K562 (cell line): ENCODE measurements around the gene NRXN2. TPM values are rescaled to one million over a fixed set of nuclear protein-coding genes. Genes with fewer than 3 reads are reported as not detected.

Experiments used
- HDAC1 ChIP-seq, 2 experiments: fragments of 450-650 bp; IDR thresholded peaks; 2 replicates each; pipeline ENCODE4 v1.6.1; 2016 to 2017; ENCODE audit warnings: inconsistent platforms in 1 of 2, mild to moderate bottlenecking in 1 of 2, moderate library complexity in 1 of 2
- PML ChIP-seq: IDR thresholded peaks from 2 replicates; pipeline ENCODE4 v1.6.1; 2012; ENCODE audit warnings: low read length, inconsistent platforms
- RCOR1 ChIP-seq, 2 experiments: IDR thresholded peaks; 2 replicates each; pipeline ENCODE4 v1.6.1; 2012; ENCODE audit warnings: low read depth in 2 of 2, low read length in 2 of 2, borderline replicate concordance in 1 of 2, improper control_type of control experiment in 1 of 2
- SMAD2 ChIP-seq: fragments of 150-350 bp; IDR thresholded peaks from 2 replicates; pipeline ENCODE4 v1.6.1; 2014; ENCODE audit warnings: low read depth, mild to moderate bottlenecking, low read length
- SMAD4 ChIP-seq: fragments of 250-450 bp; sonication (Bioruptor Pico); conservative IDR thresholded peaks from 2 replicates; pipeline ENCODE4 v1.8.0; 2021; ENCODE audit warnings: inconsistent platforms, mild to moderate bottlenecking, moderate library complexity
- STAG1 ChIP-seq: sonication (generic); formaldehyde crosslinking; IDR thresholded peaks from 2 replicates; pipeline ENCODE4 v1.5.0; 2020; ENCODE audit warnings: missing genetic modification reagents, borderline replicate concordance
- ZKSCAN3 ChIP-seq: fragments of 250-450 bp; sonication (Bioruptor Pico); IDR thresholded peaks from 2 replicates; pipeline ENCODE4 v1.4.0; 2020
- ZNF253 ChIP-seq: fragments of 250-450 bp; sonication (Bioruptor Pico); conservative IDR thresholded peaks from 2 replicates; pipeline ENCODE4 v1.6.1; 2021; ENCODE audit warnings: mild to moderate bottlenecking
- ZNF644 ChIP-seq: fragments of 200-800 bp; sonication (Bioruptor generic); IDR thresholded peaks from 2 replicates; pipeline ENCODE4 v1.6.1; 2016; ENCODE audit warnings: low read depth, missing genetic modification characterization, missing compliant biosample characterization
- polyA plus RNA-seq, 8 experiments: library from polyadenylated mRNA; depleted of rRNA in 4 of 8; stranded (reverse) in 5 of 8; unstranded in 3 of 8; fragments of >200 nt; fragmentation: Nextera tagmentation in 2 of 8; fragmentation: Illumina TruSeq in 1 of 8; extraction: Ambion mirVana in 2 of 8; extraction: Trizol in 1 of 8; gene quantifications; 2 replicates each; pipeline versions ENCODE4 v1.2.1 to v1.2.3, GENCODE V29; 2011 to 2014; ENCODE audit warnings: inconsistent platforms in 1 of 8, missing spikeins in 1 of 8
- total RNA-seq, 7 experiments: library from RNA; depleted of rRNA in 6 of 7; stranded (reverse); fragments of >200 nt in 6 of 7; fragmentation: Illumina TruSeq in 2 of 7; extraction: Trizol in 2 of 7; gene quantifications; 2 replicates each; pipeline versions ENCODE4 v1.2.1 to v1.2.3, GENCODE V29; 2011 to 2021; ENCODE audit warnings: low replicate concordance in 1 of 7
- TF ChIP-seq, protein P1 (sequence below): sonication (generic); formaldehyde crosslinking; IDR thresholded peaks from 2 replicates; pipeline ENCODE4 v1.8.0; 2022; ENCODE audit warnings: missing genetic modification reagents, mild to moderate bottlenecking, moderate library complexity, borderline replicate concordance
- TF ChIP-seq, protein P2 (sequence below): fragments of 250-450 bp; sonication (Bioruptor Pico); IDR thresholded peaks from 2 replicates; pipeline ENCODE4 v1.5.0; 2021; ENCODE audit warnings: mild to moderate bottlenecking, borderline replicate concordance
- TF ChIP-seq, protein P3 (sequence below), 2 experiments: fragments of 150-350 bp in 1 of 2; IDR thresholded peaks; 2 replicates each; pipeline ENCODE4 v1.6.1; 2012 to 2016; ENCODE audit warnings: low read depth in 2 of 2, low read length in 2 of 2, mild to moderate bottlenecking in 1 of 2, moderate library complexity in 1 of 2
- TF ChIP-seq, protein P4 (sequence below): fragments of 450-650 bp; IDR thresholded peaks from 2 replicates; pipeline ENCODE4 v1.6.1; 2016
- TF ChIP-seq, protein P5 (sequence below): fragments of 200-800 bp; sonication (Bioruptor generic); IDR thresholded peaks from 2 replicates; pipeline ENCODE4 v1.6.1; 2017; ENCODE audit warnings: missing genetic modification characterization, missing compliant biosample characterization
- TF ChIP-seq, protein P6 (sequence below): fragments of 450-650 bp; formaldehyde crosslinking; IDR thresholded peaks from 2 replicates; pipeline ENCODE4 v1.4.0; 2020; ENCODE audit warnings: mild to moderate bottlenecking, moderate library complexity

NRXN2 gene
- total and polyA plus RNA-seq, 9 of the 15 experiments (the other 6 are each of a cell fraction or from before 2014, with no cell fraction given), result 0.07 to 0.47 (median 0.15) TPM; not detected in 4

DNA sequence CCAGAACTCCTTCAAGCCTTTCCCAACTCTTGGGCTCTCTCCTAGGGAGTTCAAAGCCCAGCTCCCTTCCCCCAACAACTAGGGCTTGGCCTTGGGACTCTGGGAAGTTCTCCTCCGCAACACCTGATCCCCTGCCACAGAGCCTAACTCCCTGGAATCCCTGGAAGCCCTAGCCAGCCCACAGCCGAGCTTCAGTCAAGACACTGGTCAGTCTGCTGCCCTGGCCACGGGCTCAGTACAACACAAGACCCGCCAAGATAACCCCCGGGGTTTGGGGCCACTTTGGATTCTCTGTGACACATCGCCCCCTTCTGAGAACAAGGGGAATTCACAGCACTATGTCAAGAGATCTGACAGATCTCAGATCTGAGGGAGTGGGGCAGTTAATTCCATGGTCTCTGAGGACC is 73.7 kb downstream of the NRXN2 start (continued):
- no peak for TF ChIP-seq SMAD4 (CRISPR knock-in tag)
- peak; percentile 67; the same call in 1 of the 2 replicates for TF ChIP-seq STAG1
- TF ChIP-seq HDAC1 (IDR thresholded peaks at IDR 0.05), result no peak
- TF ChIP-seq, protein P1, sequence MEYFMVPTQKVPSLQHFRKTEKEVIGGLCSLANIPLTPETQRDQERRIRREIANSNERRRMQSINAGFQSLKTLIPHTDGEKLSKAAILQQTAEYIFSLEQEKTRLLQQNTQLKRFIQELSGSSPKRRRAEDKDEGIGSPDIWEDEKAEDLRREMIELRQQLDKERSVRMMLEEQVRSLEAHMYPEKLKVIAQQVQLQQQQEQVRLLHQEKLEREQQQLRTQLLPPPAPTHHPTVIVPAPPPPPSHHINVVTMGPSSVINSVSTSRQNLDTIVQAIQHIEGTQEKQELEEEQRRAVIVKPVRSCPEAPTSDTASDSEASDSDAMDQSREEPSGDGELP (CRISPR knock-in tag), result peak; percentile 51; the same call in 1 of the 2 replicates
- TF ChIP-seq PML, result no peak
- TF ChIP-seq RCOR1 (IDR thresholded peaks at IDR 0.05; ENCODE audit: borderline replicate concordance in 1 of 2, low read depth in 2 of 2, low read length in 2 of 2), result no peak
- TF ChIP-seq, protein P2, sequence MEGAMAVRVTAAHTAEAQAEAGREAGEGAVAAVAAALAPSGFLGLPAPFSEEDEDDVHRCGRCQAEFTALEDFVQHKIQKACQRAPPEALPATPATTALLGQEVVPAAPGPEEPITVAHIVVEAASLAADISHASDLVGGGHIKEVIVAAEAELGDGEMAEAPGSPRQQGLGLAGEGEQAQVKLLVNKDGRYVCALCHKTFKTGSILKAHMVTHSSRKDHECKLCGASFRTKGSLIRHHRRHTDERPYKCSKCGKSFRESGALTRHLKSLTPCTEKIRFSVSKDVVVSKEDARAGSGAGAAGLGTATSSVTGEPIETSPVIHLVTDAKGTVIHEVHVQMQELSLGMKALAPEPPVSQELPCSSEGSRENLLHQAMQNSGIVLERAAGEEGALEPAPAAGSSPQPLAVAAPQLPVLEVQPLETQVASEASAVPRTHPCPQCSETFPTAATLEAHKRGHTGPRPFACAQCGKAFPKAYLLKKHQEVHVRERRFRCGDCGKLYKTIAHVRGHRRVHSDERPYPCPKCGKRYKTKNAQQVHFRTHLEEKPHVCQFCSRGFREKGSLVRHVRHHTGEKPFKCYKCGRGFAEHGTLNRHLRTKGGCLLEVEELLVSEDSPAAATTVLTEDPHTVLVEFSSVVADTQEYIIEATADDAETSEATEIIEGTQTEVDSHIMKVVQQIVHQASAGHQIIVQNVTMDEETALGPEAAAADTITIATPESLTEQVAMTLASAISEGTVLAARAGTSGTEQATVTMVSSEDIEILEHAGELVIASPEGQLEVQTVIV, result no peak
- TF ChIP-seq, protein P3, sequence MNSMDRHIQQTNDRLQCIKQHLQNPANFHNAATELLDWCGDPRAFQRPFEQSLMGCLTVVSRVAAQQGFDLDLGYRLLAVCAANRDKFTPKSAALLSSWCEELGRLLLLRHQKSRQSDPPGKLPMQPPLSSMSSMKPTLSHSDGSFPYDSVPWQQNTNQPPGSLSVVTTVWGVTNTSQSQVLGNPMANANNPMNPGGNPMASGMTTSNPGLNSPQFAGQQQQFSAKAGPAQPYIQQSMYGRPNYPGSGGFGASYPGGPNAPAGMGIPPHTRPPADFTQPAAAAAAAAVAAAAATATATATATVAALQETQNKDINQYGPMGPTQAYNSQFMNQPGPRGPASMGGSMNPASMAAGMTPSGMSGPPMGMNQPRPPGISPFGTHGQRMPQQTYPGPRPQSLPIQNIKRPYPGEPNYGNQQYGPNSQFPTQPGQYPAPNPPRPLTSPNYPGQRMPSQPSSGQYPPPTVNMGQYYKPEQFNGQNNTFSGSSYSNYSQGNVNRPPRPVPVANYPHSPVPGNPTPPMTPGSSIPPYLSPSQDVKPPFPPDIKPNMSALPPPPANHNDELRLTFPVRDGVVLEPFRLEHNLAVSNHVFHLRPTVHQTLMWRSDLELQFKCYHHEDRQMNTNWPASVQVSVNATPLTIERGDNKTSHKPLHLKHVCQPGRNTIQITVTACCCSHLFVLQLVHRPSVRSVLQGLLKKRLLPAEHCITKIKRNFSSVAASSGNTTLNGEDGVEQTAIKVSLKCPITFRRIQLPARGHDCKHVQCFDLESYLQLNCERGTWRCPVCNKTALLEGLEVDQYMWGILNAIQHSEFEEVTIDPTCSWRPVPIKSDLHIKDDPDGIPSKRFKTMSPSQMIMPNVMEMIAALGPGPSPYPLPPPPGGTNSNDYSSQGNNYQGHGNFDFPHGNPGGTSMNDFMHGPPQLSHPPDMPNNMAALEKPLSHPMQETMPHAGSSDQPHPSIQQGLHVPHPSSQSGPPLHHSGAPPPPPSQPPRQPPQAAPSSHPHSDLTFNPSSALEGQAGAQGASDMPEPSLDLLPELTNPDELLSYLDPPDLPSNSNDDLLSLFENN (IDR thresholded peaks at IDR 0.05; ENCODE audit: low read depth in 2 of 2, low read length in 2 of 2), result 0 out of 4 replicates have a peak, but pooled peaks of 1 of the 2 experiments have one; percentile 26
- no peak for TF ChIP-seq ZNF644
- TF ChIP-seq, protein P4, sequence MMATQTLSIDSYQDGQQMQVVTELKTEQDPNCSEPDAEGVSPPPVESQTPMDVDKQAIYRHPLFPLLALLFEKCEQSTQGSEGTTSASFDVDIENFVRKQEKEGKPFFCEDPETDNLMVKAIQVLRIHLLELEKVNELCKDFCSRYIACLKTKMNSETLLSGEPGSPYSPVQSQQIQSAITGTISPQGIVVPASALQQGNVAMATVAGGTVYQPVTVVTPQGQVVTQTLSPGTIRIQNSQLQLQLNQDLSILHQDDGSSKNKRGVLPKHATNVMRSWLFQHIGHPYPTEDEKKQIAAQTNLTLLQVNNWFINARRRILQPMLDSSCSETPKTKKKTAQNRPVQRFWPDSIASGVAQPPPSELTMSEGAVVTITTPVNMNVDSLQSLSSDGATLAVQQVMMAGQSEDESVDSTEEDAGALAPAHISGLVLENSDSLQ, result peak; percentile 58; the same call in 1 of the 2 replicates
- no peak for TF ChIP-seq SMAD2
- TF ChIP-seq, protein P5, sequence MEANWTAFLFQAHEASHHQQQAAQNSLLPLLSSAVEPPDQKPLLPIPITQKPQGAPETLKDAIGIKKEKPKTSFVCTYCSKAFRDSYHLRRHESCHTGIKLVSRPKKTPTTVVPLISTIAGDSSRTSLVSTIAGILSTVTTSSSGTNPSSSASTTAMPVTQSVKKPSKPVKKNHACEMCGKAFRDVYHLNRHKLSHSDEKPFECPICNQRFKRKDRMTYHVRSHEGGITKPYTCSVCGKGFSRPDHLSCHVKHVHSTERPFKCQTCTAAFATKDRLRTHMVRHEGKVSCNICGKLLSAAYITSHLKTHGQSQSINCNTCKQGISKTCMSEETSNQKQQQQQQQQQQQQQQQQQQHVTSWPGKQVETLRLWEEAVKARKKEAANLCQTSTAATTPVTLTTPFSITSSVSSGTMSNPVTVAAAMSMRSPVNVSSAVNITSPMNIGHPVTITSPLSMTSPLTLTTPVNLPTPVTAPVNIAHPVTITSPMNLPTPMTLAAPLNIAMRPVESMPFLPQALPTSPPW (CRISPR knock-in tag), result 0 out of 2 replicates have a peak, but pooled peaks have one; percentile 22
- no peak for TF ChIP-seq ZKSCAN3 (CRISPR knock-in tag)
- TF ChIP-seq ZNF253 (CRISPR knock-in tag), result no peak
- TF ChIP-seq, protein P6, sequence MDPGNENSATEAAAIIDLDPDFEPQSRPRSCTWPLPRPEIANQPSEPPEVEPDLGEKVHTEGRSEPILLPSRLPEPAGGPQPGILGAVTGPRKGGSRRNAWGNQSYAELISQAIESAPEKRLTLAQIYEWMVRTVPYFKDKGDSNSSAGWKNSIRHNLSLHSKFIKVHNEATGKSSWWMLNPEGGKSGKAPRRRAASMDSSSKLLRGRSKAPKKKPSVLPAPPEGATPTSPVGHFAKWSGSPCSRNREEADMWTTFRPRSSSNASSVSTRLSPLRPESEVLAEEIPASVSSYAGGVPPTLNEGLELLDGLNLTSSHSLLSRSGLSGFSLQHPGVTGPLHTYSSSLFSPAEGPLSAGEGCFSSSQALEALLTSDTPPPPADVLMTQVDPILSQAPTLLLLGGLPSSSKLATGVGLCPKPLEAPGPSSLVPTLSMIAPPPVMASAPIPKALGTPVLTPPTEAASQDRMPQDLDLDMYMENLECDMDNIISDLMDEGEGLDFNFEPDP (CRISPR knock-in tag), result no peak
